Right atrium auricular region (tissue), 2 donors: Measurements from ENCODE around the gene MYD88. TPM values are rescaled to one million over a fixed set of nuclear protein-coding genes. Genes with fewer than 3 reads are reported as not detected.

ENCODE experiments used
- DNase-seq: peaks from one replicate; pipeline ENCODE4 v3.0.0-alpha.2; 2019; ENCODE audit warnings: low spot score
- H3K27ac ChIP-seq, 2 donors: fragments of 200-600 bp; sonication (generic); 1 replicate in 1 of 2; 2 replicates in 1 of 2; pipeline ENCODE4 v1.5.1; 2016 to 2019
- H3K27me3 ChIP-seq, 2 donors: fragments of 200-600 bp; sonication (generic); one replicate each; pipeline versions ENCODE4 v1.5.1 to v1.6.0; 2017 to 2019
- H3K36me3 ChIP-seq: fragments of 200-600 bp; sonication (generic); one replicate; pipeline ENCODE4 v1.5.1; 2016
- H3K4me1 ChIP-seq, 2 donors: fragments of 200-600 bp; sonication (generic); one replicate each; pipeline versions ENCODE4 v1.5.1 to v1.6.0; 2017 to 2019
- H3K4me3 ChIP-seq, 2 donors: fragments of 200-600 bp; sonication (generic); 1 replicate in 1 of 2; 2 replicates in 1 of 2; pipeline ENCODE4 v1.5.1; 2017 to 2019; ENCODE audit warnings: mild to moderate bottlenecking in 1 of 2, moderate library complexity in 1 of 2
- H3K9me3 ChIP-seq, 2 donors: fragments of 200-600 bp; sonication (generic); one replicate each; pipeline ENCODE4 v1.5.1; 2019
- total RNA-seq, 2 donors: library from RNA; depleted of rRNA; stranded (reverse); fragments of >200 nt; gene quantifications; one replicate each; pipeline ENCODE4 v1.1.0, GENCODE V29; 2016
- TF ChIP-seq, protein P1 (sequence below), 2 donors: fragments of 200-600 bp; sonication (generic); IDR thresholded peaks; one replicate each; pipeline ENCODE4 v1.5.1; 2019; ENCODE audit warnings: antibody characterized with exemption in 2 of 2

MYD88 gene
- total RNA-seq, 2 donors from 2014 or later, result 7.1 to 14.3 TPM

DNA sequence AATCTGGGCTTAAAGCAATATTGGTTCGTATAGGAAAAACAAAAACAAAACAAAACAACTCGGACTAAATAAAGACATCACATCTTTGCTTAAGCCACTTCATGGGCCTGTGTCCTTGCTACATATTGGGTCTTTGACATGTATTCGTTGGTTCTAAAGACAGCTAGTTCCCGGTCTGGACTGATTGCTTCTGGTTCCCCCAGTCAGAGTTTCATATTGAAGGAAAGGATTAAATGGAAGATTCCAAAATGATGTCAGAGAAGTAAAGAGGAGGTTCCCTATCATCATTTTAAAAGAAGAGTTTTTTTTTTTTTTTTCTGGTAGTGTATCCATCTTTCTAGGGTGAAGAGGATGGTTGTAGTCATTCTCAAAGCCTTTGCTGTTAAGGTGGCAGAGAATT is 29.1 kb downstream of the MYD88 start:
- no peaks in the 10 kb centered on the region for H3K27me3 ChIP-seq
- H3K9me3 ChIP-seq, result no peaks in the 10 kb centered on the region
- H3K4me1 ChIP-seq, result peaks cover 0 to 25% of the 10 kb centered on the region in 2 donors
- no peak overlapping the region for H3K27ac ChIP-seq
- no peaks in the 10 kb centered on the region for H3K36me3 ChIP-seq
- no peak for DNase-seq
- H3K4me3 ChIP-seq, result no peak overlapping the region
- TF ChIP-seq, protein P1, sequence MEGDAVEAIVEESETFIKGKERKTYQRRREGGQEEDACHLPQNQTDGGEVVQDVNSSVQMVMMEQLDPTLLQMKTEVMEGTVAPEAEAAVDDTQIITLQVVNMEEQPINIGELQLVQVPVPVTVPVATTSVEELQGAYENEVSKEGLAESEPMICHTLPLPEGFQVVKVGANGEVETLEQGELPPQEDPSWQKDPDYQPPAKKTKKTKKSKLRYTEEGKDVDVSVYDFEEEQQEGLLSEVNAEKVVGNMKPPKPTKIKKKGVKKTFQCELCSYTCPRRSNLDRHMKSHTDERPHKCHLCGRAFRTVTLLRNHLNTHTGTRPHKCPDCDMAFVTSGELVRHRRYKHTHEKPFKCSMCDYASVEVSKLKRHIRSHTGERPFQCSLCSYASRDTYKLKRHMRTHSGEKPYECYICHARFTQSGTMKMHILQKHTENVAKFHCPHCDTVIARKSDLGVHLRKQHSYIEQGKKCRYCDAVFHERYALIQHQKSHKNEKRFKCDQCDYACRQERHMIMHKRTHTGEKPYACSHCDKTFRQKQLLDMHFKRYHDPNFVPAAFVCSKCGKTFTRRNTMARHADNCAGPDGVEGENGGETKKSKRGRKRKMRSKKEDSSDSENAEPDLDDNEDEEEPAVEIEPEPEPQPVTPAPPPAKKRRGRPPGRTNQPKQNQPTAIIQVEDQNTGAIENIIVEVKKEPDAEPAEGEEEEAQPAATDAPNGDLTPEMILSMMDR (IDR thresholded peaks at IDR 0.05), result no peak

- no peaks in the 10 kb centered on the region for H3K9me3 ChIP-seq
- peaks cover 0 to 25% of the 10 kb centered on the region in 2 donors for H3K4me1 ChIP-seq
- no peak overlapping the region for H3K4me3 ChIP-seq
- DNase-seq, result no peak
- no peak overlapping the region for H3K27ac ChIP-seq
- TF ChIP-seq, protein P1 (IDR thresholded peaks at IDR 0.05), result no peak
- H3K36me3 ChIP-seq, result no peaks in the 10 kb centered on the region
- H3K27me3 ChIP-seq, result no peaks in the 10 kb centered on the region
Measured at GRCh38 chr3:38168151-38169026, 29.9 kb downstream of the MYD88 start.

- no peaks in the 10 kb centered on the region for H3K36me3 ChIP-seq
- TF ChIP-seq, protein P1 (IDR thresholded peaks at IDR 0.05), result no peak
- no peak overlapping the region for H3K27ac ChIP-seq
- H3K9me3 ChIP-seq, result no peaks in the 10 kb centered on the region
- H3K4me3 ChIP-seq, result no peak overlapping the region
- H3K27me3 ChIP-seq, result no peaks in the 10 kb centered on the region
- no peak for DNase-seq
- peaks cover 0 to 25% of the 10 kb centered on the region in 2 donors for H3K4me1 ChIP-seq
Measured at GRCh38 chr3:38169027-38169317, 30.5 kb downstream of the MYD88 start.

- Histone ChIP-seq H3K27me3 (no peaks in the 10 kb centered on the region), H3K9me3 (no peaks in the 10 kb centered on the region), H3K4me3 (no peak overlapping the region), H3K4me1 (peaks cover 0 to 31% of the 10 kb centered on the region in 2 donors), H3K27ac (no peak overlapping the region), H3K36me3 (no peaks in the 10 kb centered on the region)
- TF ChIP-seq, protein P1 (IDR thresholded peaks at IDR 0.05), result no peak
- DNase-seq, result no peak
Measured at GRCh38 chr3:38170722-38171121, 32.3 kb downstream of the MYD88 start.

DNA sequence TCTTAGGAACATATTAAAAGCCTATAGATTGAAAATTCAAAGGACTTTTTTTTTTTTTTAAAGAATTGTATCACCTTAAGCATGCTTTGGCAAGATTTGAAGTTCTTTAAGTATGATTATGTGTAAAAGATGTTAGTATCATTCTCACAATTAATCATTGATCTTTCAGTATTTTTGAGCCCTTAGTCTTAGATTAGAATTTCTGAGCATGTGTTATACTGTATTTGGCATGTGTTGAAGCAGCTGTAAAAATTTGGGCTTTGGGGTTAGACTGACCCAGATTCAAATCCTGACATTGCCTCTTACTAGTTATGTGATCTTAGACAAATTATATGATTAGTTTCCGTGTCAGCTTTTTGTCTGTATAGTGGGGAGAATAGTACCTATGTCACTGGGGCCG is 33.2 kb downstream of the MYD88 start:
- Histone ChIP-seq H3K36me3 (no peaks in the 10 kb centered on the region), H3K9me3 (no peaks in the 10 kb centered on the region), H3K27ac (no peak overlapping the region), H3K27me3 (no peaks in the 10 kb centered on the region), H3K4me1 (peaks cover 0 to 24% of the 10 kb centered on the region in 2 donors), H3K4me3 (no peak overlapping the region)
- TF ChIP-seq, protein P1 (IDR thresholded peaks at IDR 0.05), result no peak
- DNase-seq, result no peak
